NCI-H2107 treated with DMSO at 0.1 percent for 48 hours (cell line): ENCODE measurements around the gene CHST8.
"Not testable (repeated sequence)": the region's sequence is repeated elsewhere in the genome, so short reads cannot be mapped to it uniquely, and the experiment has no call there.

Source experiments
- DNase-seq: peaks from one replicate; lab custom pipeline; 2025; ENCODE audit not compliant: unreplicated experiment; lab: John Stamatoyannopoulos, UW

Gene CHST8

GRCh38 chr19:33641261-33641660, 19.5 kb downstream of the CHST8 start:
- DNase-seq: no peak

GRCh38 chr19:33641956-33642498, 20.3 kb downstream of the CHST8 start:
- DNase-seq: no peak

- DNase-seq: no peak
Measured at GRCh38 chr19:33644284-33644836, 22.6 kb downstream of the CHST8 start.

- no peak for DNase-seq
Measured at GRCh38 chr19:33646306-33646705, 24.6 kb downstream of the CHST8 start.

GRCh38 chr19:33647146-33647545, 25.4 kb downstream of the CHST8 start:
- DNase-seq: no peak

GRCh38 chr19:33649627-33650305, 28.0 kb downstream of the CHST8 start:
- no peak for DNase-seq

GRCh38 chr19:33653684-33654083, 31.9 kb downstream of the CHST8 start:
- no peak for DNase-seq

GRCh38 chr19:33654840-33655508, 33.2 kb downstream of the CHST8 start:
- no peak for DNase-seq

GRCh38 chr19:33659835-33660234, 38.1 kb downstream of the CHST8 start:
- no peak for DNase-seq

GRCh38 chr19:33660410-33661124, 38.8 kb downstream of the CHST8 start:
- DNase-seq: no peak

GRCh38 chr19:33661336-33661735, 39.6 kb downstream of the CHST8 start:
- no peak for DNase-seq

- DNase-seq: no peak
Measured at GRCh38 chr19:33662391-33663092, 40.8 kb downstream of the CHST8 start.

GRCh38 chr19:33663316-33663715, 41.6 kb downstream of the CHST8 start:
- not testable (repeated sequence) for DNase-seq

- no peak for DNase-seq
Measured at GRCh38 chr19:33664744-33665143, 43.0 kb downstream of the CHST8 start.

GRCh38 chr19:33665776-33666595, 44.2 kb downstream of the CHST8 start:
- DNase-seq: no peak

- no peak for DNase-seq
Measured at GRCh38 chr19:33667141-33667650, 45.4 kb downstream of the CHST8 start.

GRCh38 chr19:33667881-33668280, 46.1 kb downstream of the CHST8 start:
- DNase-seq: no peak

- no peak for DNase-seq
Measured at GRCh38 chr19:33668968-33669367, 47.2 kb downstream of the CHST8 start.

GRCh38 chr19:33669376-33669775, 47.6 kb downstream of the CHST8 start:
- DNase-seq: no peak

GRCh38 chr19:33670398-33670797, 48.6 kb downstream of the CHST8 start:
- DNase-seq: no peak
